ENCODE data around the gene MACROD2. TPM values are rescaled to one million over a fixed set of nuclear protein-coding genes. Genes with fewer than 3 reads are reported as not detected.

The MACROD2 gene
- total RNA-seq, 2 donors from 2014 or later: 0.94 to 10.4 TPM

DNA sequence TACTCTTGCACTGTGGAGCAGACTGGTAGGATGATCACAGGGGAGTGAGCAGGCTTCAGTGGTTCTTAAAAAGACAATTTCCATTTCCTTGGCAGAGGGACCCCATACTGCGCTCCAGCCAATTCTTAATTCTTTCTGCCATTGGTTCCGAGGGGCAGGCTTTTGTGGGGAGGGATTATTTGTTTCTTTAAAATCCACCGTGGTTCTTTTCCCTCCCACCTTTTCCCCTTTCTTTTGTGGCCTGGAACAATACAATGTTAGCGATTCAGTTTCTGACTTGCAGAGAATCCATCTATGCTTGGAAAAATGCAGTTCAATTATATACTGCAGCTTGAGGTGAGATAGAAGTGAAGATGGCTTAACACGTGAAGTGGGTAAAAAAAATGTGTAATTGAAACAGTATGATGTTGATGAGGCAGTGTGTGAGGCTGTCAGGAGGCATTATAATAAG lies 721.1 kb downstream of the MACROD2 start:
- Histone ChIP-seq H3K4me1 (no peaks in the 10 kb centered on the region), H3K4me3 (no peak overlapping the region), H3K9me3 (no peaks in the 10 kb centered on the region), H3K27ac (no peak overlapping the region), H3K36me3 (no peaks in the 10 kb centered on the region), H3K27me3 (no peaks in the 10 kb centered on the region)
- DNase-seq (ENCODE audit: low spot score): no peak
- TF ChIP-seq, protein P1, sequence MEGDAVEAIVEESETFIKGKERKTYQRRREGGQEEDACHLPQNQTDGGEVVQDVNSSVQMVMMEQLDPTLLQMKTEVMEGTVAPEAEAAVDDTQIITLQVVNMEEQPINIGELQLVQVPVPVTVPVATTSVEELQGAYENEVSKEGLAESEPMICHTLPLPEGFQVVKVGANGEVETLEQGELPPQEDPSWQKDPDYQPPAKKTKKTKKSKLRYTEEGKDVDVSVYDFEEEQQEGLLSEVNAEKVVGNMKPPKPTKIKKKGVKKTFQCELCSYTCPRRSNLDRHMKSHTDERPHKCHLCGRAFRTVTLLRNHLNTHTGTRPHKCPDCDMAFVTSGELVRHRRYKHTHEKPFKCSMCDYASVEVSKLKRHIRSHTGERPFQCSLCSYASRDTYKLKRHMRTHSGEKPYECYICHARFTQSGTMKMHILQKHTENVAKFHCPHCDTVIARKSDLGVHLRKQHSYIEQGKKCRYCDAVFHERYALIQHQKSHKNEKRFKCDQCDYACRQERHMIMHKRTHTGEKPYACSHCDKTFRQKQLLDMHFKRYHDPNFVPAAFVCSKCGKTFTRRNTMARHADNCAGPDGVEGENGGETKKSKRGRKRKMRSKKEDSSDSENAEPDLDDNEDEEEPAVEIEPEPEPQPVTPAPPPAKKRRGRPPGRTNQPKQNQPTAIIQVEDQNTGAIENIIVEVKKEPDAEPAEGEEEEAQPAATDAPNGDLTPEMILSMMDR (IDR thresholded peaks at IDR 0.05): no peak

- no peak overlapping the region for H3K27ac ChIP-seq
- no peak overlapping the region for H3K4me3 ChIP-seq
- DNase-seq (ENCODE audit: low spot score): no peak
- H3K4me1 ChIP-seq: no peaks in the 10 kb centered on the region
- H3K9me3 ChIP-seq: no peaks in the 10 kb centered on the region
- no peaks in the 10 kb centered on the region for H3K36me3 ChIP-seq
- no peaks in the 10 kb centered on the region for H3K27me3 ChIP-seq
- TF ChIP-seq, protein P1 (IDR thresholded peaks at IDR 0.05): no peak
These were observed 722.1 kb downstream of the MACROD2 start for GRCh38 chr20:14717134-14717999.

DNA sequence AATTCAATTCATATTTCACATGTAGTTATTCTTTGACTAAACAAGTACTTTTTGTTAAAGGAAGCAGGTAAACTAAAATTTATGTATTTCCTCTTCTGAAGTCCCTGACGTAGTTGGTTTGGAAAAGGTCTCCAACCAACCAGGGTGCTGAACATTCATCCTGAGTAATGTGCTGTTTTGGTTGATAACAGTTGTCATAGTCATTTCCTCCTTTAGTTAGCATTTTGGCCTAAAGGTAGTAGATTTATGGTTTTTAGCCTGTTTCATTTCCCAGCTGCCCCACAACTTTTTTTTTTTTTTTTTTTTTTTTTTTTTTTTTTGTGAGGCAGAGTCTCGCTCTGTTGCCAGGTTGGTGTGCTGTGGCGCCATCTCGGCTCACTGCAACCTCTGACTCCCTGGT lies 724.9 kb downstream of the MACROD2 start:
- Histone ChIP-seq H3K4me3 (no peak overlapping the region), H3K27me3 (no peaks in the 10 kb centered on the region), H3K27ac (no peak overlapping the region), H3K9me3 (no peaks in the 10 kb centered on the region), H3K36me3 (no peaks in the 10 kb centered on the region), H3K4me1 (no peaks in the 10 kb centered on the region)
- no peak for DNase-seq (ENCODE audit: low spot score)
- TF ChIP-seq, protein P1 (IDR thresholded peaks at IDR 0.05): no peak

GRCh38 chr20:14721926-14722452 lies 726.7 kb downstream of the MACROD2 start:
- Histone ChIP-seq H3K4me3 (no peak overlapping the region), H3K36me3 (no peaks in the 10 kb centered on the region), H3K9me3 (no peaks in the 10 kb centered on the region), H3K27ac (no peak overlapping the region), H3K27me3 (no peaks in the 10 kb centered on the region), H3K4me1 (no peaks in the 10 kb centered on the region)
- no peak for DNase-seq (ENCODE audit: low spot score)
- TF ChIP-seq, protein P1 (IDR thresholded peaks at IDR 0.05): no peak

GRCh38 chr20:14723614-14724013 lies 728.3 kb downstream of the MACROD2 start:
- no peak overlapping the region for H3K27ac ChIP-seq
- H3K4me1 ChIP-seq: no peaks in the 10 kb centered on the region
- H3K4me3 ChIP-seq: no peak overlapping the region
- DNase-seq (ENCODE audit: low spot score): no peak
- no peaks in the 10 kb centered on the region for H3K27me3 ChIP-seq
- H3K9me3 ChIP-seq: no peaks in the 10 kb centered on the region
- no peaks in the 10 kb centered on the region for H3K36me3 ChIP-seq
- TF ChIP-seq, protein P1 (IDR thresholded peaks at IDR 0.05): no peak

Measured in right atrium auricular region (tissue), 2 donors.